ENCODE data around the gene APOLD1. TPM values are rescaled to one million over a fixed set of nuclear protein-coding genes. Genes with fewer than 3 reads are reported as not detected.

Gene APOLD1
- total RNA-seq, 1 experiment from 2014 or later: 6.4 TPM

DNA sequence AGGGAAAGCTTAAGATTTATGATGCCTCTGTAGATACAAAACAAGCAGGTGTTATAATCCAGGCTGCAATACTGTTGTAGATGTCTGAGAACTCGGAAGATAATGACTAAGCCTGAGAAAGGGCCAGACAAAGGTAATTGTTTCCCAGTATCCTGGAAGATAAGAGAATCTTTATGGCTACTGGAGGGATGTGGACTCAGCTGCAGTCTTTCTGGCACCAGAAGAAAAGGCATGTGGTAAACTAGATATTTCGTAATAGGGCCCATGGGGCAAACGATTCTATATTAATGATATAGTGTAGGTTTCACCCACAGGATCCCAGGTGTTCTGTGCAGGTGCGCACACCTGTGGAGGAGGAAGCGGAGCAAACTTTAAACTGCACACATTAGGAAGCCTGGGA is 9.2 kb upstream of the APOLD1 start:
- BruUV-seq (replicated peaks): no TSS peak
- H3K36me3 ChIP-seq (ENCODE audit: insufficient read depth, low read length, poor library complexity, severe bottlenecking): no peaks in the 10 kb centered on the region
- no peaks in the 10 kb centered on the region for H3K27me3 ChIP-seq (replicated peaks; ENCODE audit: insufficient read depth, low read depth, low read length, poor library complexity)
- CTCF ChIA-PET: no interaction called here
- H3K9me3 ChIP-seq (ENCODE audit: low read depth, low read length, poor library complexity, severe bottlenecking): no peaks in the 10 kb centered on the region
- POLR2A ChIA-PET (ENCODE audit: low non-redundant PET): no interaction called here
- no peak for DNase-seq (ENCODE audit: low spot score)
- H3K27ac ChIP-seq (ENCODE audit: low read depth, low read length, poor library complexity, severe bottlenecking): no peak overlapping the region
- intact Hi-C loops (cut with micrococcal nuclease; ENCODE audit: unreplicated experiment): no loop called here
- TF ChIP-seq EZH2 (IDR thresholded peaks at IDR 0.05; ENCODE audit: borderline replicate concordance, low read depth, low read length, poor library complexity, severe bottlenecking) (no peak), CTCF (conservative IDR thresholded peaks at IDR 0.05; ENCODE audit: low read depth, low read length) (no peak)
- no peak overlapping the region for H3K4me3 ChIP-seq (ENCODE audit: low read depth, low read length, poor library complexity, severe bottlenecking)
- H3K4me1 ChIP-seq (ENCODE audit: insufficient read depth, low read length, poor library complexity, severe bottlenecking): peaks cover 6% of the 10 kb centered on the region

- H3K27me3 ChIP-seq (replicated peaks; ENCODE audit: insufficient read depth, low read depth, low read length, poor library complexity): no peaks in the 10 kb centered on the region
- no peak overlapping the region for H3K27ac ChIP-seq (ENCODE audit: low read depth, low read length, poor library complexity, severe bottlenecking)
- no peak for TF ChIP-seq EZH2 (IDR thresholded peaks at IDR 0.05; ENCODE audit: borderline replicate concordance, low read depth, low read length, poor library complexity, severe bottlenecking)
- no peak for TF ChIP-seq CTCF (conservative IDR thresholded peaks at IDR 0.05; ENCODE audit: low read depth, low read length)
- CTCF ChIA-PET: no interaction called here
- POLR2A ChIA-PET (ENCODE audit: low non-redundant PET): no interaction called here
- H3K9me3 ChIP-seq (ENCODE audit: low read depth, low read length, poor library complexity, severe bottlenecking): no peaks in the 10 kb centered on the region
- intact Hi-C loops (cut with micrococcal nuclease; ENCODE audit: unreplicated experiment): no loop called here
- H3K36me3 ChIP-seq (ENCODE audit: insufficient read depth, low read length, poor library complexity, severe bottlenecking): no peaks in the 10 kb centered on the region
- H3K4me3 ChIP-seq (ENCODE audit: low read depth, low read length, poor library complexity, severe bottlenecking): no peak overlapping the region
- no TSS peak for BruUV-seq (replicated peaks)
- DNase-seq (ENCODE audit: low spot score): no peak
- peaks cover 6% of the 10 kb centered on the region for H3K4me1 ChIP-seq (ENCODE audit: insufficient read depth, low read length, poor library complexity, severe bottlenecking)
These were observed 8.4 kb upstream of the APOLD1 start for GRCh38 chr12:12777092-12777491.

GRCh38 chr12:12779007-12779406 is 6.5 kb upstream of the APOLD1 start:
- Histone ChIP-seq H3K27me3 (replicated peaks; ENCODE audit: insufficient read depth, low read depth, low read length, poor library complexity) (no peaks in the 10 kb centered on the region), H3K4me1 (ENCODE audit: insufficient read depth, low read length, poor library complexity, severe bottlenecking) (peaks cover 6% of the 10 kb centered on the region), H3K36me3 (ENCODE audit: insufficient read depth, low read length, poor library complexity, severe bottlenecking) (no peaks in the 10 kb centered on the region), H3K4me3 (ENCODE audit: low read depth, low read length, poor library complexity, severe bottlenecking) (no peak overlapping the region), H3K27ac (ENCODE audit: low read depth, low read length, poor library complexity, severe bottlenecking) (no peak overlapping the region), H3K9me3 (ENCODE audit: low read depth, low read length, poor library complexity, severe bottlenecking) (no peaks in the 10 kb centered on the region)
- BruUV-seq (replicated peaks): no TSS peak
- CTCF ChIA-PET: interaction anchor here (0.6 kb wide), 1 partner anchor 216 kb away, joined by 3 read pairs; the partner anchor contains the start of gene DUSP16
- POLR2A ChIA-PET (ENCODE audit: low non-redundant PET): interaction anchor here (0.6 kb wide), 1 partner anchor 193 kb away, joined by 3 read pairs; no protein-coding TSS in a partner anchor
- no peak for TF ChIP-seq EZH2 (IDR thresholded peaks at IDR 0.05; ENCODE audit: borderline replicate concordance, low read depth, low read length, poor library complexity, severe bottlenecking)
- no peak for TF ChIP-seq CTCF (conservative IDR thresholded peaks at IDR 0.05; ENCODE audit: low read depth, low read length)
- DNase-seq (ENCODE audit: low spot score): no peak
- intact Hi-C loops (cut with micrococcal nuclease; ENCODE audit: unreplicated experiment): no loop called here

Data from A673 (cell line).